GM10266 (cell line): ENCODE results near the gene PTGER4.
"Not testable (repeated sequence)": the region's sequence is repeated elsewhere in the genome, so short reads cannot be mapped to it uniquely, and the experiment has no call there.

Experiments used
- DNase-seq: peaks from one replicate; pipeline ENCODE4 v3.0.0; 2012; ENCODE audit errors: extremely low spot score
- TF ChIP-seq, protein P1 (sequence below): IDR thresholded peaks from 2 replicates; pipeline ENCODE4 v1.5.1; 2012; ENCODE audit warnings: mild to moderate bottlenecking, low read depth; ENCODE audit not compliant: control insufficient read depth, insufficient read depth; ENCODE audit errors: missing control alignments

PTGER4 gene

DNA sequence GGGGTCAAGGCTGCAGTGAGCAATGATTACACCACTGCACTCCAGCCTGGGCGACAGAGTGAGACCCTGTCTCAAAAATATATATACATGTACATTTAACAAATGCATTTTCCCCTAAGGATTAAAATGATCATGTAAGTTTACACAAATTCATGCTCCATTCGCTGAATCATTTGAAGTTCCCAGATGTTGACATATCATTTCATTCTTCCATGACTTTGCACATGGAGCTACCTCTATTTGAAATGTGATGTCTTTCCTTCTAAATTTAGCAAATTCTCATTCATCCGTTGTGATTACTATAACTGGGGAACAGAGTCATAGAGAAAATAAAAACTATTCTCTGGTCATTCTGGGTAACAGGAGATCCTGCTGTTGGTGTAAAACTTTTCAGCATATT, 10.6 kb downstream of the PTGER4 start:
- TF ChIP-seq, protein P1, sequence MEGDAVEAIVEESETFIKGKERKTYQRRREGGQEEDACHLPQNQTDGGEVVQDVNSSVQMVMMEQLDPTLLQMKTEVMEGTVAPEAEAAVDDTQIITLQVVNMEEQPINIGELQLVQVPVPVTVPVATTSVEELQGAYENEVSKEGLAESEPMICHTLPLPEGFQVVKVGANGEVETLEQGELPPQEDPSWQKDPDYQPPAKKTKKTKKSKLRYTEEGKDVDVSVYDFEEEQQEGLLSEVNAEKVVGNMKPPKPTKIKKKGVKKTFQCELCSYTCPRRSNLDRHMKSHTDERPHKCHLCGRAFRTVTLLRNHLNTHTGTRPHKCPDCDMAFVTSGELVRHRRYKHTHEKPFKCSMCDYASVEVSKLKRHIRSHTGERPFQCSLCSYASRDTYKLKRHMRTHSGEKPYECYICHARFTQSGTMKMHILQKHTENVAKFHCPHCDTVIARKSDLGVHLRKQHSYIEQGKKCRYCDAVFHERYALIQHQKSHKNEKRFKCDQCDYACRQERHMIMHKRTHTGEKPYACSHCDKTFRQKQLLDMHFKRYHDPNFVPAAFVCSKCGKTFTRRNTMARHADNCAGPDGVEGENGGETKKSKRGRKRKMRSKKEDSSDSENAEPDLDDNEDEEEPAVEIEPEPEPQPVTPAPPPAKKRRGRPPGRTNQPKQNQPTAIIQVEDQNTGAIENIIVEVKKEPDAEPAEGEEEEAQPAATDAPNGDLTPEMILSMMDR: no peak
- no peak for DNase-seq

DNA sequence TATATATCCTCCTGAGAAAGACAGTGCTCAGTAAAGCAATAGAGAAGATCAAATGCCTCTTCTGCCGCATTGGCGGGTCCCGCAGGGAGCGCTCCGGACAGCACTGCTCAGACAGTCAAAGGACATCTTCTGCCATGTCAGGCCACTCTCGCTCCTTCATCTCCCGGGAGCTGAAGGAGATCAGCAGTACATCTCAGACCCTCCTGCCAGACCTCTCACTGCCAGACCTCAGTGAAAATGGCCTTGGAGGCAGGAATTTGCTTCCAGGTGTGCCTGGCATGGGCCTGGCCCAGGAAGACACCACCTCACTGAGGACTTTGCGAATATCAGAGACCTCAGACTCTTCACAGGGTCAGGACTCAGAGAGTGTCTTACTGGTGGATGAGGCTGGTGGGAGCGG, 12.2 kb downstream of the PTGER4 start:
- TF ChIP-seq, protein P1: no peak
- no peak for DNase-seq

DNA sequence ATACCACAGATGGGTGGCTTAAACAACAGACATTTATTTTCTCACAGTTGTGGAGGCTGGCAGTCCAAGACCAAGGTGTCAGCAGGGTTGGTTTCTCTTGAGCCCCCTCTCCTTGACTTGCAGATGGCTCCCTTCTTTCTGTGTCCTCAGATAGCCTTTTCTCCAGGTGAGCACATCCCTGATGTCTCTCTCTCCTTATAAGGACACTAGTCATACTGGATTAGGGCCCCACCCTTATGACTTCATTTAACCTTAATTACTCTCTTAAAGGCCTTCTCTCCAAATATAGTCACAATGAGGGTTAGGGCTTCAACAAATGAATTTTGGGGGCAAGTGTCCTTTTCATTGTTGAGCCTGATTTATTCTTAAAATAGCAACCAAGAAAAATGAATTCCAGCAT, 14.7 kb downstream of the PTGER4 start:
- TF ChIP-seq, protein P1: no peak
- DNase-seq: no peak

DNA sequence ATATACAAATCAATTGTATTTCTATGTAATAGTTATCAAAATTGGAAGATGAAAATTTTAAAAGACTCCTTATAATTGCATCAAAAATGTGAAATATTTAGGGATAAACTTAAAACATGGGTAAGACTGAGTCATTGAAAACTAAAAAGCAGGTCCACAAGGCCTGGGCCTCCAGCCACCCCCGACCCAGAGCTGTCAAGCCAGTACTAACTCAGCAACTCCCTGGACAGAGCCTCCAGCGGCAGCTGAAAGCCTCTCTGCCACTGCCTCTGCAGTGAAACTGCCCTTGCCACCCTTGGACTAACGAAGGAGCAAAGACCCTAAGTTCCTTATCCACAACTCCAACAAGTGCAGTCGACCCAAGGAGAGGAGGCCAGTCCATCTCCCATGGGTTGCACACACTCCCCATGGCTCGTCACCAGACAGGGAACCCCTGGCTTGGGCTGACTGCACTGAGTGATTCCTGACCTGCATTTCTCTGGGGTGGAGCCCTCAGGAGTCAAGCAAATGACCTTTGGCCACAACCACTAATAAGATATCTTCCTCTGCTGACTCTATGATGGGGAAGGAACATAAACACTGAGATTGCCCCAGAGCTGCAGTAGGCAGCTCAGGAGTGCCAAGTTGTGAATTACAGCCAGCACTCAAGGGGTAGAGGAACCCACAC, 20.5 kb downstream of the PTGER4 start:
- DNase-seq: no peak
- TF ChIP-seq, protein P1: no peak

DNA sequence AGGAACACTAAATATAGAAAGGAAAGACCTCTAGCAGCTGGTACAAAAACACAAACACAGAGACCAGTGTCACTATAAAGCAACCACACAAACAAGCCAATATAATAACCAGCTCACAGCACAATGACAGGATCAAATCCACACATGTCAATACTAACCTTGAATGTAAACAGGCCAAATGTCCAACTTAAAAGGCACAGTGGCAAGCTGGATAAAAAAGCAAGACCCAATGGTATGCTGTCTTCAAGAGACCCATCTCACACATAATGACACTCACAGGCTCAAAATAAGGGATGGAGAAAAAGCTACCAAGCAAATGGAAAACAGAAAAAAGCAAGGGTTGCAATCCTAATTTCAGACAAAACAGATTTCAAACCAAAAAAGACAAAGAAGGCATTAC, 22.3 kb downstream of the PTGER4 start:
- DNase-seq: not testable (repeated sequence)

DNA sequence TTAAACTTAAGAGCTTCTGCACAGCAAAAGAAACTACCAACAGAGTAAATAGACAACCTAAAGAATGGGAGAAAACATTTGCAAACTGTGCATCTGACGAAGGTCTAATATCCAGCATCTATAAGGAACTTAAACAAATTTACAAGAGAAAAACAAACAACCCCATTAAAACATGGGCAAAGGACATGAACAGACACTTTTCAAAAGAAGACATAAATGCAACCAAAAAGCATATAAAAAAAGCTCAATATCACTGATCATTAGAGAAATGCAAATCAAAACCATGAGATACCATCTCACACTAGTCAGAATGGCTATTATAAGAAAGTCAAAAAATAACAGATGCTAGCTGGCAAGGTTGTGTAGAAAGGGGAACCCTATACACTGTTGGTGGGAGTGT, 25.8 kb downstream of the PTGER4 start:
- DNase-seq: not testable (repeated sequence)

DNA sequence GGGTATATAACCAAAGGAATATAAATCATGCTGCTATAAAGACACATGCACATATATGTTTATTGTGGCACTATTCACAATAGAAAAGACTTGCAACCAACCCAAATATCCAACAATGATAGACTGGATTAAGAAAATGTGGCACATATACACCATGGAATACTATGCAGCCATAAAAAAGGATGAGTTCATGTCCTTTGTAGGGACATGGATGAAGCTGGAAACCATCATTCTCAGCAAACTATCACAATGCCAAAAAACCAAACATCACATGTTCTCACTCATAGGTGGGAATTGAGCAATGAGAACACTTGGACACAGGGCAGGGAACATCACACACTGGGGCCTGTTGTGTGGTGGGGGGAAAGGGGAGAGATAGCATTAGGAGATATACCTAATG, 30.9 kb downstream of the PTGER4 start:
- DNase-seq: not testable (repeated sequence)

DNA sequence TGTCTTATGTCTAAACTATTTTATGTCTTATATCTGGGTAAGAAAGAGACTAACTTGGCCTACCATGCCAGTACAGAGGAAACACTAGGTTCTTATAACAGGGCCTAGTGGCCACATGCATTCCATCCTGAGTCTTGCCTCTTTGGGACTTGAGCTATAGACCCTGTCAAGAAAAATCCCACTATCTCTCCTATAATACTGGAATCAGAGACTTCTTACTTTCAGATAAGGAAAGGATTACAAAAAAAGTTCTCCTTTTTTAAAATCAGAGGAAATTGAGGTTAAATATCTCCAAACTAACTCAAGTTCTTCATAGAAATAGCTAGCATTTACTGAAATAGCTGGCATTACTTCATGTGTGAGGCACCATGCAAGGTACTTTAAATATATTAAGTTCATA, 34.3 kb downstream of the PTGER4 start:
- TF ChIP-seq, protein P1: no peak
- DNase-seq: no peak

DNA sequence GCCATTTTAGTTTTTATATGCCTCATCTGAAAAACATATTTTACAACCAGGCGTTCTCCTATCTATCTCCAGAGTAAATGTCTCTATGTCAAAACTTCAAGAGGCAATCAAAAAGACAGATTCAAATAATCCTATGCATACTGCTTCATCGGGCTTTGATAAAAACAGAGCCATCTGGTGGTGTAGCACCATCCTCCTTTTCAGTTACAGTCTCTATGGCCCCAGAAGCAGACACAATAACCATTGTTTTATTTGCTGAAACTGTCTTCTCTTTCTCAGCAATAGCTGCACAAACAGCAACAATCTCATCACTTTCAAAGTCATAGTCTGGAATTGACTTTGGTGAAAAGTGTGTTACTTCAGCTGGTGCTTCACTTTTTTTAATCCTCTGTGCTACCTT, 36.3 kb downstream of the PTGER4 start:
- DNase-seq: no peak
- TF ChIP-seq, protein P1: no peak
